Measurements from ENCODE around the gene CCDC74B.
"Not testable (repeated sequence)": the region's sequence is repeated elsewhere in the genome, so short reads cannot be mapped to it uniquely, and the experiment has no call there.

Gene CCDC74B

DNA sequence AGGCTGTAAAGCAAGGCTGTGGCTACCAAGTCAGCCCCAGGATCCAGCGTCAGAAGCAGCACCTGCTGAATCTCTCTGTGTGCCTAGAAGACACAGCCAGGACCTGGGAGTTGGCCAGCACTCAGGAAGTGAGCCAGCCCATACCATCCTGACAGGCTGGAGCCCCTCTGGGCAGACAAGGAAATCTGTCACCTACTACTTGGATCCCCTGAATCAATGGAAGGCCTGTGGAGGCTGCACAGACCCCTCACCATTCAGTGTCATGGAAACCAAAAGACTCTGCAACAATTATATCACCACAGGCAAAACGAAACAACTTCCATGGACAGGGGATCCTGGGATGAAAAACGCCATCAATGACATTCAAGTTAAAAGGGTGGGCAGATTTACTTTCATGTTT, 21.7 kb upstream of the CCDC74B start:
- not testable (repeated sequence) for DNase-seq (ENCODE audit: low read depth)

DNA sequence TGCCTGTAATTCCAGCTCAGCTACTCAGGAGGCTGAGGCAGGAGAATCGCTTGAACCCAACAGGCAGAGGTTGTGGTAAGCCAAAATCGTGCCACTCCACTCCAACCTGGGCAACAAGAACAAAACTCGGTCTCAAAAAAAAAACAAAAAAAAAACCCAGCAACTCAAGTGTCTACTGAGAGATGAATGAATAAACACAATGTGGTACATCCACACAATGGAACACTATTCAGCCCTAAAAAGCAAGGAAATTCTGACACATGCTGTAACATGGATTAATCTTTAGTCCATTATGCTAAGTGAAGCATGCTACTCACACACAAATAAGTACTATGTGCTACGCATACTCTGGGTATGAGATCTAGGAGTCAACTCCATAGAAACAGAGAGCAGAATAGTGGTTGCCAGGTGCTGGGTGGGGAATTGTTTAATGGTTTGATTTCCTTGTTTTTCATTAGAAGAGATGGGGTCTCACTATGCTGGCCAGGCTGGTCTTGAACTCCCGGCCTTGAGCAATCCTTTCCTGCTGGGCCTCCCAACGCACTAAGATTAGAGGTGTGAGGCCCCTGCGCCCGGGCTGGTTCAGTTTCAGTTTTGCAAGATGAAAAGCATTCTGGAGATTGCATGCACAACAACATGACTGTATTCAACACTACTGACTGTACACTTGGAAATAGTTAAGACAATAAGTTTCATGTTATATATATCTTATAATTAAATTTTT, 20.5 kb upstream of the CCDC74B start:
- DNase-seq (ENCODE audit: low read depth), result no peak

DNA sequence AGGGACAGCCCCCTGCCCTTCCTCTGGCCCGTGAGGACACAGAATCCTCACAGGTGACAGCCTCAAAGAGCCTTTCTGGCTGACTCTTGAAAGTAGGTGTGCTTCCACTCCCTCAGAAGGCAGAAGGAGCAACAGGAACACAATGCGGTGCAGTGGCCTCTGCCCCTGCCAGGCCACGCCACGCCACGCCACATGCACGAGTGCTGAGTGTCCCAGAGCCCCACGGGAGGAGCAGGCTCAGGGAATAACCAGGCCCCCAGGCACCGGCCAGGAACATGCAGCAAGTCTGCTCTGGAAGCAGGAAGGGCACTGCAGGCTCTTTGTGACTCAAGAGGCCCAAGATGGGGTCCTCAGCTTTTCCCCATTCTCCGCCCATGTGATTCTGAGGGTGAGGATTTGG, 18.1 kb upstream of the CCDC74B start:
- no peak for DNase-seq (ENCODE audit: low read depth)

DNA sequence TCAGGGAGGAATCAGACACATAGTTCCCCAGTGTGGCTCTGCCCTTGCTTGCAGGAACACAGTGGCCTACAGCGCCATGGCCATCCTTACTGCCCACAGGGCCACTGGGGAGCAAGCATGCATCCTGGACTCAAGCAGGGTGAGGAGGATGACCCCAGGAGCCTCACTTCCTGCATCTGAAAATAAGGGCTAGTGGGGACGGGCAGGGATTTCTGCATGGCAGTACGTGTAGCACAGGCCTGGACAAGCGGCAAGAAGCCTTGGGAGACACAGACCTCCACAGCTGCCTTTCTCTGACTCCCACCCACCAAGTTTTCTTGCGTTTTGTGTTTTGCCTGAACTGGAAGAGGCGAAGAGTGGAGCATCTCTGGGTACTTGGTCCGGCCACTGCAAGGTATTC, 17.6 kb upstream of the CCDC74B start:
- DNase-seq (ENCODE audit: low read depth), result not testable (repeated sequence)

DNA sequence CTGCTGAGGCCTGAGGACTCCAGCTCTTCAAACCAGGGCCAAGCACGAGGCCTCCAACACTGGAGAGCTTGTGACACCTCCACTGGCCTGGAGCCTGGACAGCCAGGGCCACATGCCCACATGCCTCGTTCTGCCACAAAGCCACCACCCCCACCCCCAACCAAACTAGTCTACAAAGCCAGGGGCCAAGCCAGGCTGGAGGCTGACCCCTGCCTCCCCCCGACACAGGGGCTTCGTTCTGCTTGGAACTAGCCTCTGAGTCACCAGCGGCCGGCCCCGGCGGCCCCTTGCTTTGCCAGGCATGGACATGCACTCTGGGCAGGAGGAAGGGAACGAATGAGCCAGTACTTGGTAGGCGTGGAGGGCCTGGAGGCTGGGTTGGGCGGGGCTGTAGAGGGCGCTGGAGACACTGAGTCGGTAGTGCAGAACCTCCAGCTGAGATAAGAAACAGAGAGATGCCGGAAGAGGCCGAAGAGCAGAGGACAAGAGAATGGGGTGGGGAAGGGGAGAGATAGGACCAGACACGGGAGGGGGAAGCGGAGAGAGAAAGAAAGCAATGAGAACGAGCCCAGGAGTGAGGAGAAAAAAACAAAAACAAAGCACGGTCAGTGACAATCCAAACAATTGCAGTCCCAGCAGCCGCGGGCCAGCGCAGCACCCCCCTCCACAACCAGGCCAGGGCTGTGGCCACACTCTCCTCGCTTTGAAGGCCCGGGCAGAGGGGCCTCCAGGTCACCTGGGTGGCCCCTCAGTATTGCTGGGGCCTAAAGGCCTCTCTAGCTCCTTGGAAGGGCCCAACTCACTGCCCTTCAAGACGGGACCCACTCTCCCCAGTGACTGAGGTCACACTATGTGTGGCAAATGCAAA, 16.2 kb upstream of the CCDC74B start:
- not testable (repeated sequence) for DNase-seq (ENCODE audit: low read depth)

DNA sequence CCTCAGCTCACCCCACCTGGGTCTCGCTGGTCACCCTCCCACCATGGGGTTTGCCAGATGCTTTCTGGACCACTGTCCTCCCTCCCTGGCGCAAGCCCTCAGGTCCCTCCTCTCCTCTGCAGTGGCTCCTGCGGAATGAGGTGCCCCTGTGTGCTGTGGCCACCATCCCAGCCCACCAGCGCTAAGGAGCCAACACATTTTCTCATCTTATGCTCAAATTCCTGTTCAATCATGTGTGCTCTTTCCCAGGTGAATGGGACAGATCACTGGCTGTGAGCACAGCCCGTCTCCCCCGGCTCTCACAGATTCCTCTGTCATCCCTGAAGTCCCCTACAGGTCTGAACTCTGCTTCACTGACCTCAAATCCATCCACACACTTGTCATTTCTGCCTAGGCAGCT, 15.2 kb upstream of the CCDC74B start:
- no peak for DNase-seq (ENCODE audit: low read depth)

DNA sequence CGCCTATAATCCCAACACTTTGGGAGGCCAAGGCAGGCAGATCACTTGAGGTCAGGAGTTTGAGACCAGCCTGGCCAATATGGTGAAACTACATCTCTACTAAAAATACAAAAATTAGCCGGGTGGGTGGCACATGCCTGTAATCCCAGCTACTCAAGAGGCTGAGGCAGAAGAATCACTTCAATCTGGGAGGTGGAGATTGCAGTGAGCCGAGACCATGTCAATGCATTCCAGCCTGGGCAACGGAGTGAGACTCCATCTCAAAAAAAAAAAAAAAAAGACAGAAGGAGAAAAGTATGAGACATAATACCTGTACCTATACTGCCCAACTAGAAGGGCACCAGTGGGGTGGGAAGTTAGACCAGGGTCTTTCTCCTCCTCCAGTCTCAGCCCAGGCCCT, 14.5 kb upstream of the CCDC74B start:
- not testable (repeated sequence) for DNase-seq (ENCODE audit: low read depth)

DNA sequence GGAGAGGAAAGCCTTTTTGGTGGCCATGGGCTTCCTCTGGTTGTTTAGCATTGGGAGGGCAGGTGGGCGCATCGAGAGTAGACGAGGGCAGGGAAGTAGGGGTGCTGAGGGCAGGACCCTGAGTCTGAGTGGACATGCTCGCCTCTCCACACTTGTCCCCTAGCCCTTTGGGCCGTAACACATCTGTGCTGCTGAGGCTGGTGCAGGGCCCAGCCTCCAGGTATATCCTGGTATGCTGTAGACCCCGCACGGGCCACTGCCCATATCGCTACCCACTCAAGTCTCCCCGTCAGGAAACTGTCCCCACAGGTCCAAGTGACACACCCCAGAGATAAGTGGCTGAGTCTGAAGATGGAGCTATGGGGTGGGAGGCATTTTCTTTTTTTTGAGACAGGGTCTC, 13.7 kb upstream of the CCDC74B start:
- DNase-seq (ENCODE audit: low read depth), result no peak

DNA sequence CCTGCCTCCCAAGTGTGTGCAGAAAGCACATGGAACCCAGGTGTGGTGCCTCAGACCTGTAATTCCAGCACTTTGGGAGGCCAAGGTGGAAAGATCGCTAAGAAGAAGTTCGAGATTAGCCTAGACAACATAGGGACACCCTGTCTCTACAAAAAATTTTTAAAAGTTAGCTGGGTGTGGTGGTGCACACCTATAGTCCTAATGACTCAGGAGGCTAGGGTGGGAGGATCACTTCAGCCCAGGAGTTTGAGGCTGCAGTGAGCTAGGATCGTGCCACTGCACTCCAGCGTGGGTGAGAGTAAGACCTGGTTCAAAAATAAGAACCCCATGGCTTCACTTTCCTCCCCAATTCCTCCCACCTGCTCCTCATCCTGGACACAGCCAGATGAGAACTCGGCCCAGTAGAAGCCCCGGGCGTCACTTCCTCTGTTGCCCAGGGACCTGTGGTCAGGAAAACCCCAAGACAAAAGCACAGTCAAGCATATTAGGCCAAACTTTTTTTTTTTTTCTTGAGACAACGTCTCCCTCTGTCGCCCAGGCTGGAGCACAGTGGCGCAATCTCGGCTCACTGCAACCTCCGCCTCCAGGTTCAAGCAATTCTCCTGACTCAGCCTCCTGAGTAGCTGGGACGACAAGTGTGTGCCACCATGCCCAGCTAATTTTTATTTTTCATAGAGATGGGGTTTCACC, 13.1 kb upstream of the CCDC74B start:
- not testable (repeated sequence) for DNase-seq (ENCODE audit: low read depth)

DNA sequence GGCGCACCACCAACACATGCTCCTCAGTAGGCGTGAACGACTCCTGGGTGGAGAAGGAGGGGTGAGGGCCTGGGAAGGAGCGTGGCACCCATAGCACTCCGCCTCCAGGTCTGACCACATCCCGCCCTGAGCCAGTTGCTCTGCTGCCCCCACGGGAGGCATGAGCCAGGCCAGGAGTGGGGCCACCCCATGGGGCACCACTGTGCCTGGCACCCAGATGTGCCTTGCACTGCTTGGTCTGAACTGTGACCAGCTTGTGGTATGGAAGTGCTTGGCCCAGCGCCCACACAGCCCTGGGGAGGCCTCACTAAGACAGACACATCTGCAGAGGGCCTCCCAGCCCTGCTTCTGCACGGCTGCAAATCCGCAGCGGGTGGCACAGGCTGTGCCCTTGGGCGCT, 12.4 kb upstream of the CCDC74B start:
- not testable (repeated sequence) for DNase-seq (ENCODE audit: low read depth)

DNA sequence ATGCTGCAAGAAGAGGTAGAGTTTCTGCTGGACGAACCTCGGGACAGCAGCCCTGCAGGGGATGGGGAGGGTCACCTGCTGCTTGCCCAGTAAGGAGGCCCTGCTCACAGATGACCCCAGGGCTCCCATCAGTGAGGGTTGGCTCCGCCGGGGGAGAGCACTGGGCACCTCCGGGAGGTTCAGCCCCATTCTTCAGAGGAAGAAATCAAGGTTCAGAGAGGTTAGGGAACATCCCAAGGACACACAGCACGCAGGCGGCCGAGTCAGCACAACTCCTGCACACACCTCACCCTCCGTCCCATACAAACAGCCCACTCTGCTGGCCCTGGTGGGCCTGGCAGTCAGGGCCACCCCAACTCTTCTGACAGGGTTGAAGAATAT, 11.7 kb upstream of the CCDC74B start:
- no peak for DNase-seq (ENCODE audit: low read depth)

DNA sequence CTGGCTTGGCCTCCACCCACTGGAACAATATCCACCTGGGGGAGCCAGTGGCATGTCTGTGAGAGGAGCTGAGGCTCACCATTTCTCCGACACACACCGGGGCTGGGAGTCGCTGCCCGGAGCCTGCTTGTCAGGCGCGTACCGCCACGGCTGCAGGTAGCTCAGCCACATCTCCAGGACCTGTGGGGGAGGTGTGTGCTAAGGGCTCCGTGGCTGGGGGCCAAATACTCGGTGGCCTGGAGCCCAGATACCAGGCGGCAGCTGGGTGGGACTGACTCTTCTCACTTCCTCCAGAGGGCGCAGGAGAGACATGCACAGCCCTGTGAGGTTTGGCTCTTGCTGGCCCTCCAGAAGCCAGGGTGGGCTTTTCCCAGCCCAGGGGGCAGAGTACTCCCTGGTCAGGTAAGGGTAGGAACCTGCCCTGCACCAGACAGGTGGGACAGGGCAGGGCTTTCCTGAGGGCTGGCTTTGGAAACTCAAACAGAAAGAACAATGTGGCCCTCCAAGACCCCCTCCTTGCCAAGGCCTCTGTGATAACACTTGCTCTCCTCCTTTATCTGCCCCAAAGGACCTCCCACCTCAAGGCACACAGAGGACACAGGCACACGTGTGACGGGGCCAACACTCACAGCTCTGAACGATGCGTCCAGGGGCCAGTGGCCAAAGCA, 11.2 kb upstream of the CCDC74B start:
- not testable (repeated sequence) for DNase-seq (ENCODE audit: low read depth)

DNA sequence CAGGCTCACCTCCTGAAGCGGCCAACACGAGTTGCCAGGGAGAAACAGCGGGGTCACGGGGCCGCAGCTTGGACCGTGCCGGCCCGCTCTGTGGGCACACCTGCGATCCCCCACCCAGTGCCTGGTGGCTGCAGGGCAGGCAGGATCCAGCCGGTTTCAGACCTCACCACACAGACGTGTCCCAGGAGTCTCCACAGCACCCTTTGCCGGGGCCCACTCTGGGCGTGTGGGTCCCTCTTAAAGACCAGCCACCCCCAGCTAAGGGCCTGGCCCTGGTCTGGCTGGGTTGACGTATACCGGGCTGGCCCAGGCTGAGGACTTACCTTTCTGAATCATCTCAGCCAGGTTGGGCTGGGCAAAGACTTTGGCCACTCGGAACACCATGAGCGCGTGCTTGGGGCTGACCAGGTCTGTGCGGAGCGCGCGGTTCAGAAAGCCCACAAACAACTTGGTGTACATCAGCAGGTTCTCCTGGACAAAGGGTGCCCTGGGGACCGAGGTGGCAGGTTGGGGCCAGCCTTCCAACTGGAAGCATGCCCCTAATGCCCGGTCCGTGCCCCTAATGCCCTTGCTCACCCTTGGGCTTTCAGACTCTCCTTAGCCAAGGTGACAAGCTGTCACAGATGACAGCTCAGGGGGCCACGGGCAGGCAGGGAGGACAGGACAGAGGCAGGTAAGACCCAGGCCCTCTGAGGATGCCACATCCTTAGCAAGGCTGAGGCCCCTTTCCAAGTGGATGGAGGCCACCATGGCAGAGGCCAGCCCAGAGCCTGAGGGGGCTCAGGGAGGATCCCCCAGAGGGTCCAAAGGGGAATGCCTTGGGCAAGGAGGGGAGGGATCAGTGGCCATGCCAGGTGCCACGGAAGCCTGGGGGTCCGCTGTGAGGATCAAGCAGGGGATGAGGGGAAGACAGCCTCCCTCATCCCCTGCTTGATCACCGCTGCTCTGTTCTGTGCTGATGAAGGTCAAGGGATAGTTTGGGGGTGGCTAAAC, 10.2 kb upstream of the CCDC74B start:
- DNase-seq (ENCODE audit: low read depth), result no peak

DNA sequence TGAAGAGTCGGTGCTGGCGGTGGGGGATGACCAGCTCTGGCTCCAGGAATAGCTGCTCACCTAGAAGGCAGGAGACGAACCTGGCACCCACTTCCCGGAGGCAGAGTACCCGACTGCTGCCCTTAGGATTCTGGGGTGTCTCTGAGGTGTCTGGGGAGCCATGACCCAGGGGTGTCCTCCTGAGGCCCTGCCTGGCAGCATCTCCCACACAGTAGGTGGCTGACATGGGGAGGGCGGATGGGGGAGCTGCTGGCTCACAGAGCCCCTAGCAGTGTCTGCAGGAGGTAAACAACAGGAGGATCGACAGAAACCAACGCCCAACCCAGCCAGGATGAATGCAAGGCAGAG, 9.5 kb upstream of the CCDC74B start:
- DNase-seq (ENCODE audit: low read depth), result not testable (repeated sequence)

DNA sequence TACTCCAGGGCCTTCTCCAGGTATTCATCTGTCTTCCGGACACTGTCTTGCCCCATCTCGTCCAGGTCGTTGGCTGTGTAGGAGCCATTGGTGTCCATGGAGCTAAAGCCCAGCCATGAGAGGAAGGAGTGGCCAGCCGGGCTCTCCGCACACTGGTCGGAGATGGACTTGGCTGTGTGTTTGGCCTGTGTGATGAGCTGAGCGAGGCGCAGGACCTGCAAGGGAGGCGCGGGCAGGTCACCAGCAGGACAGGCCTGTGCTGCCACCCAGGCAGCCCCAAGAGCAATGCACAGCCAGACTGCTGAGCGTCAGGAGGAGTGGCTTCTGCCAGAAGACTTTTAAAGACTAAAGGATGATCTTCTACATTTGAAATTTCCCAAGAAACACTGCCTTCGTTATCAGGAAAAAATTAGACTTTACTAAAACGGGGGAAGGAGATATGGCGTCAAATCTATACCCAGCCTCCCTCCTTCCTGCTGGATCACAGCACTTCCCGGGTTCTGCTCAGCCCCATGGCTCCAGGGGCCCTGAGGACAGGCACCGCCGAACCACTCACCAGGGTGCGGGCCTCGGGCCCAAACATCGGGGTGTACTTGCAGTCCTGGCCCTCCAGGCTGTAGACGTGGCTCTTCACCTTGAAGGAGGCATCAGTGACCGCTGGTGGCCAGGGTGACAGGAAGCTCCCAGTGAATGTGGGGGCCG, 9.0 kb upstream of the CCDC74B start:
- DNase-seq (ENCODE audit: low read depth), result not testable (repeated sequence)

DNA sequence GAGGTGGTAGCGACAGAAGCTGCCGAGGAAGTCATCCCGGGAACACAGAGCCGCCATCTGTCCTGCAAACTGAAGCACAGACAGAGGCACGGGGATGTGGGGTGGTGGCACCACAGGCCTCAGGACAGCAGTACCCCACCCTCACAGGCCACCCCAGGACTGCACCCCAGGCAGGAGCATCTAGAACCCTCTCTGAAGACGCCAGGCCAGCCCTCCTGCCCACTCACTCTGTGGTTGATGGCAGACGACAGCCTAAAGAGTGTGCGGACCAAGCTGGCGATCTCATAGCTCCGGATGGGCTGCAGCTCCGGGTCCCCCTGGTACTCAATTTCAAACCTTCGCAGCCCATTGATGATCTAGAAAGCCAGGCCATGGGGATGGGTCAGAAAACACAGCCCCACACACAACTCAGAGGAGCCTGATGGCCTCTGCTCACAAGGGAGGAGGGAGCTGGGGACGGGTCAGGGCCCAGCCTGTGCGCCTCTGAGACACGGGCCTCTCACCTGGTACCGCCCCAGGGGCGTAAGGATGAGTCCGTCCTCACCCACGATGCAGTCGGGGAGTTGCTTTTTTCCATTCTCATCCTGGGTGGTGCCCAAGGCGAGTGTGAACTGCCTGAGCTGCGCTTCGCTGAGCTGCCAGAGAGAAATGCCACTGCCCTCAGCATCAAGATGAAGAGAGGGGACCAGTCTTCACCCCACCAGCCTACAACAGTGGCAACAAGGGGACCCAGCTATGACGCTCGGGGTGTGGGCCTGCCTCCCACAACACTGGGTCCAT, 8.1 kb upstream of the CCDC74B start:
- DNase-seq (ENCODE audit: low read depth), result no peak

DNA sequence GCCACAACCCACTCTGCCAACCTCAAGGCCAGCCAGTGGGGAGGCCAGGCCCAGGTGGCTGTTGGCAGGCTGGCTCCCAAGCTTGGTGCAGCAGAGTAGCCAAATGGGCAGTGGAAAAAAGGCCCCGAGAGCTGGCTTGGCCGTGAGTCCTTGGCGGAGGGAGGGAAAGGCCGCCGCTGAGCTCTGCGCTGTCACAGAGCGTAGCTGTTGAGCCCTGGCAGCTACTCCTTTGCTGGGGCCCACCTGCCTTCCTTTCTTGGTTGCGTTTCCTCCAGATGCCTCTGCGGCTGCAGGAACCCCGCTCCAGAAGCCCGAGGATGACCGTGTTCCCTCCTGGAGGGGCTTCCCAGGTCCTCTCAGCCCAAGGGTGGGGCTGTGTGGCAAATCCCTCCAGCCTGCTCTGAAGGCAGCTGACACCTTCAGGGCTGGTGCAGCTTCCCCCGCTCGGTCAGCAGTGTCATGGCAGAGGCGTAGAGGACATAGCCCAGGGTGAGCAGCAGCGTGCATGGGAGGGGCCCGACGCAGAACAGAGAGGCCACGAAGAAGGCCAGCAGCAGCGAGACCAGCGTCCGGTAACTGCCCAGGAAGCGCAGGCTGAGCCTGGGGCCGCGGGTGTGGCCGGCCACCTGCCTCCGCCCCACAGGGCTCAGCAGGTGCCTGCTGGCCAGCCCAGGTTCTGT, 7.4 kb upstream of the CCDC74B start:
- not testable (repeated sequence) for DNase-seq (ENCODE audit: low read depth)

DNA sequence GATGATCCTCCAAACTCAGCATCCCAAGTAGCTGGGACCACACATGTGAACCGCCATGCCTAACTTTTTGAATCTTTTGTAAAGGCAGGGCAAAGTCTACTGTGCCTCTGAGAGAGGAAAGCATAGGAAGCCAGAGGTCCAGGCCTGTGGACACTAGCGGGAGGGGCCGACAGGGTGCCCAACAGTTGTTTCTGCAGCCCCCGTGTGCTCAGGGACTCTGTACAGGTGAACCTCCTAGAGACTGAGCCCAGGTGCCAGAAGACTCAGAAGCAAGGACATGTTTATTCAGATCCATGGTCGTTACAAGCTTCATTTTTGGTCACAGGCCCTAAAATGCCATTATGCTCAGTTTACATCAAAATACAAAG, 6.2 kb upstream of the CCDC74B start:
- DNase-seq (ENCODE audit: low read depth), result not testable (repeated sequence)
